ENCODE results near the gene ZDHHC14. TPM values are rescaled to one million over a fixed set of nuclear protein-coding genes. Genes with fewer than 3 reads are reported as not detected.
"Not testable (repeated sequence)": the region's sequence is repeated elsewhere in the genome, so short reads cannot be mapped to it uniquely, and the experiment has no call there.

ZDHHC14 gene
- total RNA-seq, 4 donors from 2014 or later: 7.1 to 11.4 (median 9.8) TPM

DNA sequence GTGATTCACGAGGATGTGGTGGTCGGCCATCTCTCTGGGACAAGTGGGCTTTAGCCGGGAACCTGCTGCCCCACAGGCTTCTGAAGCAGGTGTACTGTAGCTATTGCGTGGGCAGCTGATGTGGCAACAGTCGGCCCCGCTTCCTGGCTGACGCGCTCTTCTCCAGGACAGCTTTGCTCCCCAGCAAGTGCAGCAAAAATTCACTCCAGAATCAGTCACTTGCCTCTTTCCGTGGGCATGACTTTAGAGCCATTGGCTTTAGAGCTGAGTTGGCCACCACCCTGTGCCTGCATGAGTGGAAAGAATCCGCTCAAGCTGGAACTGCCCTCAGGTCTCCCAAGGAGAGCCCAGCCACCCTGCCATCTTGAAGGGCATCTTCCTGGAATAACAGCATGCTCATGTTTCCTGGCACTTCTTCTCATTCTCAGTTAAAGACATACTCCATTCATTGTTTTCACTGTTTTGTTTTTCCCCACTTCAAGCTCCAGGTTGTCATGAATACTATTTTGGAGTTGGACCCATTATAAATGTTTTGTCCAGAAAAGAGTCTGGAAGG is 178.3 kb downstream of the ZDHHC14 start:
- intact Hi-C loops (cut with DNase I): no loop called here
- no peak for TF ChIP-seq POLR2A (IDR thresholded peaks at IDR 0.05; ENCODE audit: low read depth)
- no peak for TF ChIP-seq EP300 (IDR thresholded peaks at IDR 0.05)
- TF ChIP-seq POLR2AphosphoS5 (IDR thresholded peaks at IDR 0.05): no peak
- TF ChIP-seq, protein P1, sequence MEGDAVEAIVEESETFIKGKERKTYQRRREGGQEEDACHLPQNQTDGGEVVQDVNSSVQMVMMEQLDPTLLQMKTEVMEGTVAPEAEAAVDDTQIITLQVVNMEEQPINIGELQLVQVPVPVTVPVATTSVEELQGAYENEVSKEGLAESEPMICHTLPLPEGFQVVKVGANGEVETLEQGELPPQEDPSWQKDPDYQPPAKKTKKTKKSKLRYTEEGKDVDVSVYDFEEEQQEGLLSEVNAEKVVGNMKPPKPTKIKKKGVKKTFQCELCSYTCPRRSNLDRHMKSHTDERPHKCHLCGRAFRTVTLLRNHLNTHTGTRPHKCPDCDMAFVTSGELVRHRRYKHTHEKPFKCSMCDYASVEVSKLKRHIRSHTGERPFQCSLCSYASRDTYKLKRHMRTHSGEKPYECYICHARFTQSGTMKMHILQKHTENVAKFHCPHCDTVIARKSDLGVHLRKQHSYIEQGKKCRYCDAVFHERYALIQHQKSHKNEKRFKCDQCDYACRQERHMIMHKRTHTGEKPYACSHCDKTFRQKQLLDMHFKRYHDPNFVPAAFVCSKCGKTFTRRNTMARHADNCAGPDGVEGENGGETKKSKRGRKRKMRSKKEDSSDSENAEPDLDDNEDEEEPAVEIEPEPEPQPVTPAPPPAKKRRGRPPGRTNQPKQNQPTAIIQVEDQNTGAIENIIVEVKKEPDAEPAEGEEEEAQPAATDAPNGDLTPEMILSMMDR (IDR thresholded peaks at IDR 0.05): no peak

DNA sequence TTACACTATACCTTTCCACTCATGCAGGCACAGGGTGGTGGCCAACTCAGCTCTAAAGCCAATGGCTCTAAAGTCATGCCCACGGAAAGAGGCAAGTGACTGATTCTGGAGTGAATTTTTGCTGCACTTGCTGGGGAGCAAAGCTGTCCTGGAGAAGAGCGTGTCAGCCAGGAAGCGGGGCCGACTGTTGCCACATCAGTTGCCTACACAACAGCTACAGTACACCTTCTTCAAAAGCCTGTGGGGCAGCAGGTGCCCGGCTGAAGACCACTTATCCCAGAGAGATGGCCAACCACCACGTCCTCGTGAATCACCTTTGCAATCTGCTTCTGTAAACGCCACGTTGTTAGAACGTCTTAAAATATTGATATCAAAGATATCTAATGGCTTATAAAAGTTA is 179.1 kb downstream of the ZDHHC14 start:
- 95% methylated on average over 10 of the region's 10 CpGs for WGBS
- H3K4me1 ChIP-seq; H3K36me3 ChIP-seq; H3K9me3 ChIP-seq; H3K27me3 ChIP-seq; H3K4me3 ChIP-seq; H3K27ac ChIP-seq (replicated peaks in 1 of 4); intact Hi-C loops (cut with DNase I): not testable (repeated sequence)
- peak; percentile 45 for DNase-seq (ENCODE audit: extremely low spot score)

More for the DNA sequence above, 178.3 kb downstream of the ZDHHC14 start:
- Histone ChIP-seq H3K27ac (replicated peaks in 1 of 4) (no peak overlapping the region), H3K27me3 (no peaks in the 10 kb centered on the region), H3K4me1 (no peaks in the 10 kb centered on the region), H3K9me3 (no peaks in the 10 kb centered on the region), H3K36me3 (no peaks in the 10 kb centered on the region), H3K4me3 (no peak overlapping the region)
- 96% methylated on average over 5 of the region's 10 CpGs for WGBS
- peak; percentile 37 for DNase-seq (ENCODE audit: extremely low spot score)

DNA sequence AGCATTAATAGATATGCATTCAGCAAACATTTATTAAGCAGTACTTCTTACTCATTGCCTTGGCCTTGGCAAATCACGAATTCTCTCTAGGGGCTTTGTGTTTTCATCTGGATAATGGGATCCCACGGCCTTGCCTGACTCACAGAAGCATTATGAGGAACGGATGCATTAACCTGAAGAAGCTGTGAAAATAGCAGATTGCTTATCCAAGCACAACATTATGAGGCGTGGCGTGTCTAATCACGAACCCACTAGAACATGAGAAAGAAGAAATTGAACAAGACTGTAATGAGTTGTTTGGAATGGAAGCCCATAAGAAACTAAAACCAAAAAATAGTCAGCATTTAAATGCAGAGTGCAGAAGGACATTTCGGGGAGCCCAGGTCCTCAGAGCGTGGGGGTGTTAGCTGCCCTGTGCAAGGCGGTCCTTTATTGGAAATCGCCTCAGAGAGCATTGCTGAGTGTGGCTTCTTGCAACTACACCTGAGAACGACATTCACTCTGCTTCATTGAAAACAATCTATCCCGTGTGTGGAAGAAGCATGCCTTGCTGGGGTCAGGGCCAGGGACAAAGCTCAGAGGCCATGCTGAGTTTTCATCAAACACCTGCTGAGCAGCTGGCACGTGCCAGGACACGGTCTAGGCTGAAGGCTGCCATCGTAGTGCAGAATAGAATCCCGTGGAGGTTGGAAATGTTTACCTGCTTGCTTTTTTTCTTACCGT is 179.9 kb downstream of the ZDHHC14 start:
- peak; percentile 26 for DNase-seq (ENCODE audit: extremely low spot score)
- no peaks in the 10 kb centered on the region for H3K36me3 ChIP-seq
- no peaks in the 10 kb centered on the region for H3K4me1 ChIP-seq
- H3K27ac ChIP-seq (replicated peaks in 1 of 4): no peak overlapping the region
- TF ChIP-seq, protein P1 (IDR thresholded peaks at IDR 0.05): no peak
- TF ChIP-seq POLR2AphosphoS5 (IDR thresholded peaks at IDR 0.05) (no peak), EP300 (IDR thresholded peaks at IDR 0.05) (no peak), POLR2A (IDR thresholded peaks at IDR 0.05; ENCODE audit: low read depth) (no peak)
- H3K9me3 ChIP-seq: no peaks in the 10 kb centered on the region
- H3K4me3 ChIP-seq: no peak overlapping the region
- WGBS: 92% methylated on average over 17 of the region's 17 CpGs
- intact Hi-C loops (cut with DNase I): no loop called here
- no peaks in the 10 kb centered on the region for H3K27me3 ChIP-seq

DNA sequence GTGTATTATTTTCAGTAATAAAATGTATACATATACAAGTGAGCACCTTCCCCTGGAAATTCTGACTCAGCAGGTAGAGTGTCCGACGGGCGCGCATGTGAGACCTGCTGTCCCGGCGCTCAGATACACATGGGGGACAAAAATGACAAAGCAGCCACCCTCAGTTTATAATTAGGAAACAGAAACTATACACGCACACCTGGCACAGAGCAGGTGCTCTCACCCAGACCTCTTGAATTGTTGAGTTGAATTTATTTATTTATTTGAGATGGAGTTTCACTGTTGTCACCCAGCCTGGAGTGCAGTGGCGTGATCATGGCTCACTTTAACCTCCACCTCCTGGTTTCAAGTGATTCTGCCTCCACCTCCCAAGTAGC is 180.4 kb downstream of the ZDHHC14 start:
- 92% methylated on average over 8 of the region's 8 CpGs for WGBS
- intact Hi-C loops (cut with DNase I): no loop called here
- TF ChIP-seq, protein P1 (IDR thresholded peaks at IDR 0.05): no peak
- no peak for TF ChIP-seq POLR2A (IDR thresholded peaks at IDR 0.05; ENCODE audit: low read depth)

DNA sequence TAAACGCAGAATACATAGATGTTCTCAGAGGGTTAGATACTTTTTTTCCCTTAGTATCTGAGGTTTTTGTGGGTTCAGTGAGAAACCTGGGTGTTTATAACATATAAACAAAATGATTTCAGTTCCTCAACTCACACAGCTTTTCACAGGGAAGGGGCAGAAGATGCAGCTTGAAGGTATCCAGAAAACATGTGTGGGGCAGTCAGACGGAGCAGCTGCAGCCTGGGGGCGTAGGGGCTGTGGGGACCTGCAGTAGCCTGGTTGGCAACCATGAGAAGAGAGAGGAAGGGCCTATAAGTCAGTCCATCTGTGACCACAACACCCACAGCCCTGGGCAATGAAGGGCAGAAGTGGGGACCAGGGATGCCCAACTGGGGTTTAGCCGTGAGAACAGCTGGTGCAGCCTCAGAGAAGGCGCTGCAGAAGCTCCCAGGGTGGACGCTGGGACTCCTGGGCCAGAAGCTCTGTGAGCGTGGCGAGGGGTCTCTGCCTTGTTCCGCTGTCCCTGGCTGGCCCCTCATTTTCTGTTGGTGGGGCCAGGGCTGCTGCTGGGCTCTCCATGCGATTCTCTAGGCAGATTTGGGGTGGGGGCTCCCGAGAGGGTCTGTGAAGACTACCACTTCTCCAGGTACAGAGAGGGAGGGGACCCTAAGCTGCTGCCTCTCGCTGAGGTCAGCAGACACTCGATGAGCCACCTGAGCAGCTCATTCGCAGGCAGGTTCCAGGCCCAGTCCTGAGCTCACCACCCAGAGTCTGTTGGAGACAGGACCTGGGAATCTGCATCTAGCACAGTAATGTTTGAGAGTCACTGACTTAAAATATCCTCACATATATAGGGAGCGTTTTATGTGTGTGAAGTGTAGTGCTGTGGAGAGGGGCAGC is 181.2 kb downstream of the ZDHHC14 start:
- no peaks in the 10 kb centered on the region for H3K4me1 ChIP-seq
- H3K27me3 ChIP-seq: no peaks in the 10 kb centered on the region
- 93% methylated on average over 10 of the region's 15 CpGs for WGBS
- TF ChIP-seq EP300 (IDR thresholded peaks at IDR 0.05) (no peak), POLR2AphosphoS5 (IDR thresholded peaks at IDR 0.05) (no peak), POLR2A (IDR thresholded peaks at IDR 0.05; ENCODE audit: low read depth) (no peak)
- TF ChIP-seq, protein P1 (IDR thresholded peaks at IDR 0.05): no peak
- peak; percentile 68 for DNase-seq (ENCODE audit: extremely low spot score)
- no peaks in the 10 kb centered on the region for H3K36me3 ChIP-seq
- H3K9me3 ChIP-seq: no peaks in the 10 kb centered on the region
- intact Hi-C loops (cut with DNase I): no loop called here
- no peak overlapping the region for H3K27ac ChIP-seq (replicated peaks in 1 of 4)
- no peak overlapping the region for H3K4me3 ChIP-seq

More for the DNA sequence above, 180.4 kb downstream of the ZDHHC14 start:
- Histone ChIP-seq H3K4me3 (no peak overlapping the region), H3K9me3 (no peaks in the 10 kb centered on the region), H3K4me1 (no peaks in the 10 kb centered on the region), H3K36me3 (no peaks in the 10 kb centered on the region), H3K27ac (replicated peaks in 1 of 4) (no peak overlapping the region), H3K27me3 (no peaks in the 10 kb centered on the region)
- DNase-seq (ENCODE audit: extremely low spot score): peak; percentile 57
